GM21526 (cell line): ENCODE measurements around the gene SLC22A16.
"Not testable (repeated sequence)": the region's sequence is repeated elsewhere in the genome, so short reads cannot be mapped to it uniquely, and the experiment has no call there.

Source experiments
- ATAC-seq: cut with Tn5 transposase; IDR thresholded peaks from one replicate; pipeline ENCODE4 v1.9.1; 2021; ENCODE audit warnings: moderate library complexity; ENCODE audit not compliant: unreplicated experiment, low FRiP score

Gene SLC22A16

GRCh38 chr6:110457567-110458175 is 18.7 kb downstream of the SLC22A16 start:
- not testable (repeated sequence) for ATAC-seq

- no peak for ATAC-seq
Measured at GRCh38 chr6:110456694-110457093, 19.7 kb downstream of the SLC22A16 start.

GRCh38 chr6:110449541-110449895 is 26.9 kb downstream of the SLC22A16 start:
- ATAC-seq: no peak

DNA sequence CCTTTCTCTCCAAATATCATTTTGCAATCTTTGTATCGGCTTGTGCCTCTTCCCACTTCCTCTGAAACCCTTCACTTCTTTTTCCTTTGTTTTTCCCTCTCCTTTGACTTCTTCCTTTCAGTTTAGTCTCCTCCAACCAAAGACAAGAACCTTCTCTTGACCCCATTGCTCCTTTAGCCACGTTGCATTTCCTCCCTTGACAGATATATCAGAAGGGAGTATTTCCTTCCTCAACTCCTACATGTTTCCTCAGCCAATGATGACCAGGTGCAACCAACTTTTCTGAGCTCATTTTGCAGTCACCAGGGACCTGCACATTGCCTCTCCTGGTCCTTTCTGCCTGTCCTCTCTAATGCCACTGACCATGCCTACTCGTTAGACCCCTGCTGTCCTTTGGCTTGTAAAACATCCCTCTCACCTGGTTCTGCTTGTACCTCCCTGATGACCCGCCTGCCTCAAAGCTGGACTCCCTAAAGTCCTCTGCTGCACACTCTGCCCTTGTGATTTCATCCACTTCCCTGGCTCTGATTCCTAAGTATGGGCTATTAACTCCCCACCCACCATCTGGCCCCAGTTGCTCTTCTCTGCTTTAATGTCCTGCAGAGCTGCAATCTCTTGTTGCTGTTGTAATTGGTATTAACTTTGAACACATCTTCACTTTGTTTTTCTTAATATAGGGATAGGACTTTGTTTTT is 27.4 kb downstream of the SLC22A16 start:
- ATAC-seq: no peak

DNA sequence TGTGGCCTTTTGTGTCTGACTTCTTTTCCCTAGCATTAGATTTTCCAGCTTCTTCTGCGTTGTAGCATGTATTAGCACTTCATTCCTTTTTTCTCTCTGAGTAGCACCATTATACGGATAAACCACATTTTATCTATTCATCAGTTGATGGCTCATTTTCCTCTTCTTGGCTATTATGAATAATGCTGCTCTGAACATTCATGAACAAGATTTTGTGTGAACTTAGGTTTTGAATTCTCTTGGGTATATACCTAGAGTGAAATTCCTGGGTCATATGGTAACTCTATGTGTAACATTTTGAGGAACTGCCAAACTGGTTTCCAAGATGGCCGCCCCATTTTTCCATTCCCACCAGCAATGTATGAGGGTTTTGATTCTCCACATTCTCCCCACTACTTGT is 28.7 kb downstream of the SLC22A16 start:
- ATAC-seq: no peak

DNA sequence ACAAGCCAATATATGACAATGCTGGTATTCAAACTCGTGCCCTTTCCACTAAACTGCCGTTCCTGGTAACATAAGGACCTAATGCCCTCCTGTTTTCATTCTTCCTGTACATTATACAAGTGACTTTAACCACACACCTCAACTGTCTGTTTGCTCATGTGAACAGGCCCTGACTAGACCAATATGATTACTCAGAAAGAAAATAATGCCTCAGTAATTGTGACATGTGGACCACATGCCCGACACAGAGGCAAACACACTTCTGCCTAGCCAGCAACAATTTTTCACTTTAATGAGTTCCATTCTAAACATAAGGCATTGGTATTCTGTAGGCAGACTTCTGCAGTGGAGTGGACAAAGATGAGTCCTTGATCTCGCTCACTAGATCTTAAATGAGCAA is 30.0 kb downstream of the SLC22A16 start:
- no peak for ATAC-seq

GRCh38 chr6:110440026-110440425 is 36.4 kb downstream of the SLC22A16 start:
- no peak for ATAC-seq

DNA sequence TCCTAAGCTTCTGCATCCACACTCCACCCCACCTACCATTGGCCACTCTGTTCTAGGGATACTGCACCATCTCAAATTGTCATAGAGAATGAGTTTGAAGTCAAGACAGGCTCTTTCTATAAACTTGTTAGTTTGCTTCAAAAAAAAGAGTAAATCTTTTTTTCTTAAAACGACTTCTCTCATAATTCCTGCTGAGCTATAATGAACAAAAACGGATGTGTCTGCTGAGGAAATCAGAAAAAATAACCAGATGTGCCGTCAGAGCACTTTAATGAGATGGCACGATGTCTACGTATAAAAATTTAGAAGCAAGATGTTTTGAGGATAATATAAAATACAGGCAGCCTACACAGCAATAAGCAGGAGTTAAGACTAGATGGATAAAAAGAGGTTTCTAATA is 37.1 kb downstream of the SLC22A16 start:
- no peak for ATAC-seq

DNA sequence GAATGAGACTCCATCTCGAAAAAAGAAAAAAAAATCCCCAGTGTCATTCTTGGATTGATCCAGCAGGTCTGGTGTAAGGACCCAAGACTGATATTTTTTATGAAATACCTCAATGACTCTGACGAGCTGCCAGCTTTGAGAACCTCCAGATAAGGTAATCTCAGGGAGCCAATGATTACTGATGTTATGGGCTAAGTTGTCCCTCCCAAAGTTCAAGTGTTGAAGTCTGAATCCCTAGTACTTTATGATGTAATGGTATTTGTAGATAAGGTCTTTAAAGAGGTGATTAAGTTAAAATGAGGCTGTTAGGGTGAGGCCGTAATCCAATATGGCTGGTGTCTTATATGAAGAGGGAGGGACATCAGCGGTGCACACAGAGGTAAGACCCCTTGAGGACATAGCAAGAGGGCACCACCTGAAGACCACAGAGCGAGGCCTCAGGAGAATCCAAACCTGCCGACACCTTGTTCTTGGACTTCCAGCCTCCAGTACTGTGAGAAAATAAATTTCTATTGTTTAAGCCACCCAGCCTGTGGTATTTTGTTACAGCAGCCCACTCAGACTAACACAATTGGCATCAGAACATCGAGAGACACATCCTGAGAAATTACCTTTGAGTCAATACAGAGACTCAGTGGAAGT is 41.3 kb downstream of the SLC22A16 start:
- ATAC-seq: no peak

GRCh38 chr6:110432285-110432900 is 44.0 kb downstream of the SLC22A16 start:
- no peak for ATAC-seq

DNA sequence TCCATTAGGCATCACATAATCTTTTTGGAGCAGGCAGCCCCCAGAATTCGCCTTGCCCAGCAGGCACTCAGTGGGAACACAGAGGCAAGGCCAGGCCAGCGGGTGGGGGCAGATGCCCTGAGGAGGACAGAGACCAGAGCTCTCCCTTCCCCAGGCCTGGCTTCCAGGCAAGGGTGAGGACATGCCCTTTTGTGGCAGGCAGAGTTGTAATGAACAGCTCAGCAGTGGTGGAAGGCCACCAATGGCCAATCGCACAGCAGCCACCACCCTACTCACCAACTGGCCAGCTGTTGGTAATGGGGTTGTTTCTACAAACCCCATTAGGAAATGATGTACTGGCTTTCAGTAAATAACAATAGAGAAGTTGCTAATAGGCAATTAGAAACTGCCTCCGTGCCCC is 45.7 kb downstream of the SLC22A16 start:
- no peak for ATAC-seq

DNA sequence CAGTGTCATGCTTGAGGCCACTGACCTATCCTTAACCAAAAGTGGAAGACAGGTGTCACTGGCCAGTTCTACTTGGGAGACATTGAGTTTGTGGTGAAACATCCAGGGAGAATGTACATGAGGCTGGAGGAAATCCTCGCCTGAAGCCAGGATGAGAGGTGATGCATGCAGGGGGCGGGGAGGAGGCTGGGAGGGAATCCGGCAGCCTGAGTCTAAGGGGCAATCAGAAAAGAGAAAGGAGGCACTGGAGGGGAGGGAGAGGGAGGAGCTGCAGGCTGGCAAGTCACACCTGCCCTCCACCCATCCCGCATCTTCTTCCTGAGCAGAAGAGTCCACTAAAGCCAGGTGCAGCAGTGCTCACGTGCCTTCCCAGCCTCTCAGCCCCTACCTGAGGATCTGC is 46.2 kb downstream of the SLC22A16 start:
- no peak for ATAC-seq

GRCh38 chr6:110428153-110428552 is 48.3 kb downstream of the SLC22A16 start:
- ATAC-seq: no peak

- ATAC-seq: no peak
Measured at GRCh38 chr6:110425816-110426215, 50.6 kb downstream of the SLC22A16 start.

GRCh38 chr6:110422444-110422822 is 54.0 kb downstream of the SLC22A16 start:
- no peak for ATAC-seq

DNA sequence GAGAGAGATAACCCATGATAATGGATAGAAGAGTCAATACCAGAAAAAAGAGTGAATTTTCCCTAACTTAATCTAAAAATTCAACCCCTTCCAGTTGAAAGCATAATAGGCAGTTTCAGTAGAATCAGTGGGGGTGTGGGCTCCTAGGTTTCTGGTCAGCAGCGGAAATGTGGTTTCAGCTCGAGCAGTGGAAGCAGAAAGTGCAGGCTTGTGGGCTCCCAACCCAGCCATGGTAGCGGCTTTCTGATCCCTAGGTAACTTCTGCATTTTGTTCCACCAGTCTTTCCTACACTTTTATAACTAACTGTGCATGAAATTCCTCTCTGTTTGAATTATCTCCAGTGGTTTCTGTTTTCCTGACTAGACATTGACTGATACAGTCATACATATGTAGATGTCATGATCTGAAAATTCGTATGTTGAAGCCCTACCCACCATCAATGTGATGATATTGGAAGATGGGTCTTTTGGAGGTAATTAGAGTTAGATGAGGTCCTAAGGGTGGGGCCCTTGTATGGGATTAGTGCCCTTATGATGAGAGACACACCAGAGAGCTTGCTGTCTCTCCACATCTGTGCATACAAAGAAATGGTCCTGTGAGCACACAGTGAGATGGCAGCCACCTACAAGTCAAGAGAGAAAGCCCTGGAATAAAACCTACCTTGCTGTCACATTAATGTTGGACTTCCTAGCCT is 54.5 kb downstream of the SLC22A16 start:
- no peak for ATAC-seq

- no peak for ATAC-seq
Measured at GRCh38 chr6:110419028-110419739, 57.2 kb downstream of the SLC22A16 start.

GRCh38 chr6:110418594-110418993 is 57.8 kb downstream of the SLC22A16 start:
- no peak for ATAC-seq

GRCh38 chr6:110415086-110415916 is 61.1 kb downstream of the SLC22A16 start, which contains the start of gene DDO:
Gene DDO, minus strand, starts transcription at chr6:110415575. Its CDS starts 2,113 bp downstream, at chr6:110413462.
- ATAC-seq: no peak
